ENCODE data around the gene LCMT1. TPM values are rescaled to one million over a fixed set of nuclear protein-coding genes. Genes with fewer than 3 reads are reported as not detected.

Gene LCMT1
- total and polyA plus RNA-seq, 2 of the 13 experiments (the other 11 are each of a cell fraction or from before 2014, with no cell fraction given): 41.2 to 48.7 TPM

GRCh38 chr16:25194273-25194878, 82.8 kb downstream of the LCMT1 start:
- H3K9me3 ChIP-seq (ENCODE audit: low read length): no peaks in the 10 kb centered on the region
- no peak for FAIRE-seq
- in situ Hi-C loops (cut with HindIII; ENCODE audit: extremely low pct_ligation_motif_present, low pct_unique_long_range_greater_than_20kb) (no loop called here), intact Hi-C loops (cut with micrococcal nuclease; ENCODE audit: unreplicated experiment) (no loop called here)
- no peaks in the 10 kb centered on the region for H3K36me3 ChIP-seq (replicated peaks in 1 of 2; ENCODE audit: control insufficient read depth in 1 of 2, insufficient read depth in 2 of 2, low read length in 2 of 2)
- no peak overlapping the region for H3K27ac ChIP-seq (ENCODE audit: extremely low read length, insufficient read depth, low read length)
- WGBS (ENCODE audit: low lambda C conversion rate): 83% methylated on average over 7 of the region's 7 CpGs
- H3K9ac ChIP-seq (ENCODE audit: insufficient read depth, low read depth, low read length): no peak overlapping the region
- BruUV-seq (replicated peaks): no TSS peak
- no peak overlapping the region for H2AFZ ChIP-seq (ENCODE audit: low read length)
- peaks cover 6% of the 10 kb centered on the region for H3K4me1 ChIP-seq (ENCODE audit: insufficient read depth, low read length)
- no peaks in the 10 kb centered on the region for H3K79me2 ChIP-seq (ENCODE audit: insufficient read depth, low read length)
- H4K20me1 ChIP-seq (ENCODE audit: insufficient read depth, low read length): no peaks in the 10 kb centered on the region
- H3K4me3 ChIP-seq (replicated peaks in 1 of 3; ENCODE audit: insufficient read depth in 1 of 3, low read depth in 2 of 3, low read length in 3 of 3): no peak overlapping the region
- TF ChIP-seq ZNF720 (CRISPR knock-in tag; IDR thresholded peaks at IDR 0.05): no peak
- TF ChIP-seq ZNF18 (CRISPR knock-in tag; IDR thresholded peaks at IDR 0.05; ENCODE audit: insufficient replicate concordance): no peak
- TF ChIP-seq ZFP91 (CRISPR knock-in tag; IDR thresholded peaks at IDR 0.05; ENCODE audit: borderline replicate concordance): no peak
- TF ChIP-seq EZH2 (conservative IDR thresholded peaks at IDR 0.05; ENCODE audit: low read depth, low read length): no peak
- no peak for TF ChIP-seq ZNF782 (CRISPR knock-in tag; IDR thresholded peaks at IDR 0.05; ENCODE audit: borderline replicate concordance)
- no peak for TF ChIP-seq NFYB (CRISPR knock-in tag; IDR thresholded peaks at IDR 0.05)
- no peak for TF ChIP-seq RERE (CRISPR knock-in tag; IDR thresholded peaks at IDR 0.05; ENCODE audit: low read depth)
- no peak for TF ChIP-seq ZBTB42 (CRISPR knock-in tag; IDR thresholded peaks at IDR 0.05)
- no peak for TF ChIP-seq SAP130 (CRISPR knock-in tag; IDR thresholded peaks at IDR 0.05; ENCODE audit: low read depth)
- TF ChIP-seq LRRFIP1 (CRISPR knock-in tag; conservative IDR thresholded peaks at IDR 0.05): no peak
- POLR2A ChIA-PET: interaction anchor here (1.0 kb wide), 1 partner anchor 18 kb away, joined by 3 read pairs; no protein-coding TSS in a partner anchor
- H3K27me3 ChIP-seq (ENCODE audit: control insufficient read depth in 1 of 2, insufficient read depth in 2 of 2, low read length in 2 of 2): no peaks in the 10 kb centered on the region
- no peak for ATAC-seq
- DNase-seq (ENCODE audit: low spot score): no peak
- CTCF ChIA-PET (ENCODE audit: low intra/inter-chr PET ratio, low total read pairs): no interaction called here
- H3K4me2 ChIP-seq (ENCODE audit: low read depth, low read length): no peak overlapping the region
